Measurements from ENCODE around the gene VDR. TPM values are rescaled to one million over a fixed set of nuclear protein-coding genes. Genes with fewer than 3 reads are reported as not detected.
A peak's percentile ranks its signal among the peaks of the same experiment; 100 is the strongest.

Gene VDR
- polyA plus RNA-seq, 12 donors, result 0.17 to 4.4 (median 0.56) TPM; not detected in 1

DNA sequence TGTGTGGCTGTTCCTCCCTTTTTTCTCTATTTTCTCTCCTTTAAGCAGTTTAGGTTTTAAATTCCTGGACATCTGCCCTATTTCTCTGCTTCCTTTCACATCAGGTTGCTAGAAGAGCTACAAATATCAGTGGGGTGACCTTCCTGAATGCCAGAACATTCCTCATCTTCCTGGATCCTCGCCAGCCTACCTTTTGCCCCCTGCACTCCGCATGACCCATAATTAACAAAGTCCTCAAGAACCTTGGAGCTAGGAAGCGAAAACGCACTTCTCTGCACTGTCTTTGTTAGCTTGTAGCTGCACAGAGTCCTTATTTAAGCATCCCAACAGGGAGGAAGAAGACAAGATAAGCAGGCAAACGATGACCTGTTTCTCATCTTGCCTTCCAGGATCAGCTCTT is 30.5 kb downstream of the VDR start:
- no peak for DNase-seq

DNA sequence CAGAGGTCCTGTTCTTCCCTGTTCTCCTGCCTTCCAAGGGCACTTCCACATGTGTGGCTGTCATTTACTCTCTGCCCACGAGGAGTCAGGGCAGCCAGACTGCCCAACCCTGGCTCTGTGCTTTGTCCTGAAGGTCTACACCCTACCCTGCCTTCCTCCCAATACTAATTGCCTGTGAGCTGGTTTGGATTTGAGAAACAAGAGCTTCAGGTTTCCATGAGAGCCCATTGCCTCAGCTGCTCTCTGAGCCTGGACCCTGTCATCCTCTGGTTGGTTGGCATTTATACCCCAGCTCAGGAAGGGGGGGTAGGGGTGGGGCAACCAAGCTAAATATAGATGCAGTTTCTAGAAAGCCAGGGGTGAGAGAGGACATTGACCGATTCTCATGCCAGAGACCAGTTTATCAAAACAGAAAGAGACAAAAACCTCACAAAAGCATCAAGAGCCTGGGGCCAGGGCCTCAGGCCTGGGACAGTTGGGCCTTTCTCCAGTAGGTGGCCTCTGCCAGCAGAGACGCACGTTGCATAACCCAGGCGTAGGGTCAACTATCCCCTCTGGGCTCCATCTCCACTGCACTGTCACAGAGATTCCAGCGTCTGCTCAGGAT is 34.5 kb downstream of the VDR start:
- no peak for DNase-seq

DNA sequence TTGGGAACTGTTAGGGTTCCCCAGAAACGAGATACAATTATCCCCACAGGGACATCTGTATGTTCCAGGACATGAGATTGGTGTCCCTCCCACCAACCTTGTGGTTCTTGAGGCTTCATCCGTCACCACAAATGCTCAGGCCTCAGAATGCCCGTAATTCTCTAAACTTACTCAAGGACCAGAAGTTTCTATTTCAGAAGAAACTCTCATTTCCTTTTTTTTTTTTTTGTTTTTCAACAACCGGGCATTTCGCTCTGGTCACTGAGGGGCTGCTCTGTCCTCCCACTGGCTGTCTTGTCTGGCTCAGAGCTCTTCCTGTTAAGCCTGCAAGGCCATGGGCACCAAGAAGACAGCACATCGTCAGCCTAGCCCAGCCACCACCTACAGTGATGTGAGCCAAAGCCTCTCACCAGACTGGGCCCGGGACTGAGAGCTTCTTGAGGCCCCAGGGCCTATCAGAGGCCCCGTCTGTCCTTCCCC is 36.2 kb downstream of the VDR start:
- DNase-seq, result no peak

DNA sequence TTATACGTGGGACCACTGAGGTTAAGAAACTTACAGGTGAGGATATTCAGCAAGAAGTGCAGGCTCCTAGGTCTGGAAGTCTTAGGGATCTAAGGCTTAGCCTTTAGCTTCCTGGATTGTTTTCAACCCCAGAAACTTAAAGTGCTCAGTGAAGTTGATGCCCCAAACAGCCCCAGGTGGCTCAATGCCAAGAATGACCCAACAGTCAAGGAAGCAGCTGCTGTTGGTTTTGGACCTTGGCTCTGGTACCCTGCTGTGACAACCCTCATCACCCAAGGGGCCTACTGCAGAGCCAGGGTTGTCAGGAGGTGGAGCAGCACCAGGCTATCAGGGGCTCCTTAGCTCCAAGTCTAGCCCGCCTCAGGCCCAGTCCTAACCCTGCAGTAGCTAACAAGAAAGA is 36.8 kb downstream of the VDR start:
- no peak for DNase-seq

DNA sequence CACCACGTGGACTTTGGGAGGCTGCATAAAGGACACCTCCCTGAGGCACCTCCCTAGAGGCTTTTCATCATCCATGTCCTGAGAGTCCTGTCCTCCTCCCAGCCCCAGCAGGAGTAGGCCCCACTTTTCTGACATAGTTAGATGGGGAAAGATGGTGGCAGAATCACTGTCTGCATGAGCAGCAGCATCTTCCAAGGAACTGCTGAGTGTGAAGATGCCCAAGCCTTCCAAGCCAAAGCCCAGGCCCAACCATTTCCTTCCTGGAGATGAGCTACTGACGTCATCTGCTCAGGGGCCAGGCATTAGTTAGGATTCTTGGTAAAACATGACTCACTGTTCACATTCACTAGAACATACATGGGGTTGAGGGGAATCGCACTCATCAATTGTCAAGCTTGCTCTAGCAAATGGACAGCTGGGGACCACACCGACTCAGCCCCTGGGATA is 37.3 kb downstream of the VDR start:
- DNase-seq, result no peak

DNA sequence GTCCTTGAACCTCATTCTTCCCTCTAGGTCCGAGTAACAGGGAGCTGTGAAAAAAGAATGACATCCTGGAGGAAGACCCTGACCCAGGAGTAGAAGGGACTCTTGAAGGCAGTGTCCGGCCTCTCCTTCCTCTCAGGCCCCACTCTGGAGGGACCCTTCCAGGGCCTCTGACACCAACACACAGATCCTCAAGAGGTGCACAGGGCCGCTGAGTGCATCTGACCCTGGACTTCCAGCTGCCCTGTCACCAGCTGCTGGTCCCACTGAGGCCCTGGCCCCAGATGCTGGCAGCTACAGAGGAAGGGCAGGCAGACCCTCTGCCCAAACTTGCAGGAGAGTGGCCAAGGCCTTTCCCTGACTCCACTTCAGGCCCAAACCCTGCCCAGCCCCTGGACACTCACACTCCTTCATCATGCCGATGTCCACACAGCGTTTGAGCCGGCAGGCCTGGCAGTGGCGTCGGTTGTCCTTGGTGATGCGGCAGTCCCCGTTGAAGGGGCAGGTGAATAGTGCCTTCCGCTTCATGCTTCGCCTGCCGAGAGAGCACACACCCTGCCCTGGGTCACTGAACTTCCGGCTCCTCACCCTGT is 40.1 kb downstream of the VDR start:
- no peak for DNase-seq

DNA sequence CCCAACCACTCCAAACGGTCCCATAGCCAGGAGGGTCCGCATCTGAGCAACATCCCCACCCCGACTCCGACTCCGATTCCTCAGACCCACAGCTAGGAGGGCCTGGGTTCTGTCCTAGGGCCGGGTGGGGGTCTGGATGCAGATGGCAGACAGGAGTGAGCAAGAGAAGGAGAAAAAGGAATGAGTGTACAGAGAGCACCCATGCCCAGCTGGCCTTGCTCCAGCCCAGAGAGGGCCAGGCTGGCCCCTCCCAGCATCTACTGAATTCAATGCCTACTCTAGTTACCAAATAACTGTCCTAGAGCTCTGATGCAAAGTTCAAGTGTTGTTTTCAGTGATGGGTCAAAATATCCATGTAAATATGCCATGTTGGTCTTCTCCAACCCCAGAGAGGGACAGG is 40.8 kb downstream of the VDR start:
- no peak for DNase-seq

DNA sequence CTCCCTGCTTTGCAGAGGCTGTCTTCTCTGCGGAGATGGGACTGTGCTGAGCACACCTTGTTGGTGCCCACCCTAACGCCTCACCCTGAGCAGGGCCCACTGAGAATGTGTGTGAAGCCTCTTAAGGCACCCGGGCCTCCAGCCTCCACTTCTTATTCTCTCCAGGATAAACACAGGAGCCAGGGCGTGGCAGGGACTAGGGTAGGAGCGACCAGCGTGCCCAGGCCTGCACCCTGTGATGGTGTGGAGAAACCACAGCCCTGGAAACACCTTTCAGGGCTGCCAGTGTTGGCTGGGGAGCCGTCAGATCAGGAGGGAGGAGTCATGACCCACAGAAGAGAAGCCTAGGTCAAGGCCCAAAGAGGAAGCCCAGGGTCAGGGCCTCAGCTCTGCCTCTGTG is 41.3 kb downstream of the VDR start:
- DNase-seq, result no peak

DNA sequence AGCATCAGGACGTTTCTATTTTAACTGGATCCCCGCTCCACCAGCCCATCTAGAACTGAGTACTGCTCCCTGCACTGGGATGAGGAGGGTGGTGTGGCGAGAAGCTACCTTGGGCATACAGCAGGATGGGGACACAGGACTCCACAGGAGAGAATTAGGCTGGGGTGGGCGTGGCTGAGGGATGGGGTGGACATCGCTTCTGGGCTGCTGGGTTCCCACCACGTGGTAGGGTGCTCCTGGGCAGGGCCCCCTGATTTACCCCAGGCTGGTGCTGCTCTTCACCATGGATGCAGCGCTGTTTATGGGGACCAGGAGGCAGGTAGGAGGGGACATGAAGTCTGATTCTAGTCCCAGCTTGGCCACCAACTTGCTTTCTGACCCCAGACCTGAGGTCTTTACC is 41.9 kb downstream of the VDR start:
- no peak for DNase-seq

DNA sequence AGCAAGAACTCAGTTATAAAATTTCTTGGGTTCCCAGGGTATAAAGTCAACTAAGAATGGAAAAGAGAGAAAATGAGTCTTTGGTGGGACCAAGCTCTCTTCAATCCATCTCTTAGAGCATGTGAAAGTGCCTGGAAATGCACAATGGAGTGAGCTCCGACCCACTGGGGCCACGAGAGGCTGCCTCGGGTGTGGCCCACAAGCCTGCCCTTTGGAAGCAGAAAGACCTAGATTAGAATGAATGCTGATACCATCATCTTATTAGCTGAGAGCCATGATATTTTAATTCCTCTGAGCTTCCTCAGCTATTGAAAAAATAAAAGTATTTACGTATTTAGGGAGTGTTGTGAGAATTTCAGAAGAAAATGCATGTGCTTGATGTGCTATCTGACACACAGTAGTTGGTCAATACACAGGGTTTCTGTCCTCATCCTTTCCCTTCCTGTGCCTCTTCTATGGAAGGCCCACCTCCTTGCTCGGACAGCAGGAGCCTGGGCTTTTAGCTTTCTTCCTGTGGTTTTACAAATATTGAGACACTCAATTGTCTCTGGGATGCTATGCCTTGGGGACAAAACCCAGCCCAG is 42.5 kb downstream of the VDR start:
- no peak for DNase-seq

DNA sequence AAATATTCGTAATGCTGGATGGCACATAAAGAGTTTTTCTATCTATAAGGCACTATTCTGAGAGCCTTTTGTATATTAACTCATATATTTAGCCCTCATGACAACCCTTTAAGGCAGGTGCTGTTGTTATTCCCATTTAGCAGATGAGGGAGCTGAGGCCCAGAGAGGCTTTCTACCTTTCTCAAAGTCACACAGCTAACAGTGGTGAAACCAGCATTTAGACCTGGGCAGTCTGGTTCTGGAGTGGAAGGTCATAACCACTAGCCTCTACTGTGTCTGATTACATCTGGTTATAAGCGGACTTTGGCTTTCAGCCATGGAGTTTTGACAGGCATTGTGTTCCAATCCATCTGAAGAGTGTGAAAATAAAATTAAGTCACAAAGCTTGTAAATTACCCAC is 43.9 kb downstream of the VDR start:
- DNase-seq, result no peak

DNA sequence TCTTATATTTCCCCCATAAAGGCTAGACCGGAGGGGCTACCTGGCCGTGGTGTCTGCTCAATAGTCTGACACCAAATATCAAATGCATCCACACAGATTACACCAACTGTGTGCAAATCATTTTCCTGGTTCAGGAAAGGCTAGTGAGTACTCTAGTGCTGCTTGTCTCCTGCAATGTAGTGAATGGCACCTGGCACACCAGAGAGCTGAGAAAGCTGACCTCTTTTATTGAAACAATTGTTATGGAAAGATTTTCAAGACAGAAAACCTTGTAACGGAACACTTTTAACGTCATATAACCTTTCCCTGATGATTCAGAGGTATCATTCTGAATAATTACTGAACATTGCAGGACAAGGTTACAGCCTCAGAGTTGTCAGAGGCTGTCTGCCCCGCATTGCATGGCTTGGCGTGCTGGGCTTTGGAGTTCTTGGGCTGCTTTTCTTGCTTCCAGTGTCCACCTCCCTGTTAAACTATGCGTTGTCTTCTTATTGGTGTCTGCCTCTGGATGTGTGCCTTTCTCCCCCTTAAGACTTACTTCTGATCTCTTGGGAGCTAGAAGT is 44.4 kb downstream of the VDR start:
- no peak for DNase-seq

DNA sequence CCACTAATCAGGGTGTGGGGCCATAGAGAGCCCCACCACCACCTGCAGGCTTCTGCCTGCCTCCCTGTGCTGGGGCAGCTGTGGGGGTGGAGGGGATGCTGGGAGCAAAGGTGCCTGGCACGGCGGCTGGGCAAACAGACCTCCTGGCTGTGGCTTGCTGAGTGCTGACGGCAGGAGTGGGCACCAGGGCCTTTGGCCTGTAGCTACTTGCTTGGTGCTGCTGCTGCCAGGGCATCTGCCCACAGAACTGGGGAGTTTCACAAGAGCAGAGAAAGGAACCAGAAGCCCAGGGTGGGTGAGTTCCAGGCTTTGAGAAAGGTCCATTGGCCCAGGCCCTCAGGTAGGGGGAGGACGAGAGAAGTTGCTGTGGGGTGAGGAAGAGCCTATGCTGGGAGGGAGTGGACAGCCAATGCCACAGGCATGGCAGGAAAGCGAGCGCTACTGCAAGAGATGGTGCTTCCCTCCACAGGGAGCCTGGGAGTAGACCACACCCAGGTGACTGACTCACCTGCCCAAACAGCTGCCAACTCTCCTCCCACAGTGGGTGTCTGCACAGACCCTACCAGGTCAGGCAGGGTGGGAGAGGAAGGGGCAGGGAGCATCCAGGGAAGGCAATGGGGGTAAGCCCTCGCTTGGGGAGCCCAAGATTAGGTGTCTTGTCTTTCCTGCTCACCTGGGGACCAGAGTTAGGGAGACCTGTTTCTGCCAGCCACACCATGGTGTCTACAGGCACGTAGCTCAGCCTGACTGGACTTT is 46.1 kb downstream of the VDR start:
- DNase-seq, result no peak

DNA sequence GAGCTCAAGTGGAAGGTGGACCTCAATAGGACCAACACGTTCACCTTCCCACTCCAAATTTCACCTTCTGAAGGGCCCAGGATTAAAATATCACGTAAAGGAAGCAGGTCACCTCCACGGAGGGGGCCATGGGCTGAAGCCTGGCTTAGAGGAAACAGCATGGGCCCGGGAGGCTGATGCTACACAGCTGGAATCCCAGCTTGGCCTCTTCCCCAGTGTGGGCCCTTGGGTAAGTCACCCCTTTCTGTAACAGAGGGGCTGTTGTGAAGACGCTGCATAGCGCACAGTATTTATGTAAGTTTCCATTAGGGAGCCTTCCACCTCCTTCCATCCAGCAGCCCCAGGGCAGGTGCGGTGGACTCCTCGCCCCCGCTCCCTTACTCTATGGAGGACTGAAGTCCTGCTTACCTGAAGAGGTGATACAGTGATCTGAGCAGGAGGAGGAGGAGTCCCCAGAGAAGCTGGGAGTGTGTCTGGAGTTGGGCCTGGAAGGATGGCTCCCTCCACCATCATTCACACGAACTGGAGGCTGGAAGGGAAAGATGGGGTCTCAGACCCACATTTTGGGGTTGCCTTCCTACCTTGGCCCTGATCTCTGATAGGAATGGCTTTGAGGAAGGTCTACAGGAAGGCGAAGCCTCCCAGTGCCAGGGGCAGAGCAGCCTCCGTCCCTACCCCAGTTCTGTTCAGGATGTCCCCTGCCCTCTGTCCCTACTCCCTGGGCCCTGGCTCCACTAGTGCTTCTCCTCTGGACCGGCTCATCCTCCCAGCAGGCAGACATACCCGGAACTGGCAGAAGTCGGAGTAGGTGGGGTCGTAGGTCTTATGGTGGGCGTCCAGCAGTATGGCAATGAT is 47.8 kb downstream of the VDR start:
- DNase-seq, result no peak

DNA sequence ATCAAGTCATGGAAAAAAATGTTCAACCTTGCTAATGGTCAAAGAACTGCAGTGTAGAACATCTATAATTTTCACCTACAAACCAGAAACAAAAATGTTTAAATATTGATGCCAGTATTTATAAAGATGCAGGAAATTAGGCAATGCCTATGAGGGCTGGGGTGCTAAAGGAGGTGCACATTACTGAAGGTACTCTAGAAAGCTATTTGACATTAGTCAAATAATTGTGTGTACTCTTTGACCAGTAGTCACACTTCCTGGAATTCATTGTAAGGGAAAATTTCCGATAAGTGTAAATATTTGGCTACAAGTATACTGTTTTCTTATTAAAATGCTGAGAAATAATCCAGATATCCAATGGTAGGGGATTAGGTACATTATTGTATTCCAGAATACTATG is 48.7 kb downstream of the VDR start:
- DNase-seq, result no peak

DNA sequence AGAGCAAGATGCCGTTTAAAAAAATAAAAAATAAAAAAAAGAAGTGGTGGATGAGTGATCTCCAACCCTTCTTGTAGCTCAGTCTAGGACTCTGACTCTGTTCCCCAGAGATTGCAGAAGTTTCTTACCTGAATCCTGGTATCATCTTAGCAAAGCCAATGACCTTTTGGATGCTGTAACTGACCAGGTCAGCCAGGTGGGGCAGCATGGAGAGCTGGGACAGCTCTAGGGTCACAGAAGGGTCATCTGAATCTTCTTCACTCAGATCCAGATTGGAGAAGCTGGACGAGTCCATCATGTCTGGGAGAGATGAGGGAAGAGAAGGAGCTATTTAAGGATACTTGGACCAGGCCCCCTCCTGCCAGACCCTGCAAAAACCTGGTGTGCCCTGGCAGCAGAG is 49.3 kb downstream of the VDR start:
- no peak for DNase-seq

DNA sequence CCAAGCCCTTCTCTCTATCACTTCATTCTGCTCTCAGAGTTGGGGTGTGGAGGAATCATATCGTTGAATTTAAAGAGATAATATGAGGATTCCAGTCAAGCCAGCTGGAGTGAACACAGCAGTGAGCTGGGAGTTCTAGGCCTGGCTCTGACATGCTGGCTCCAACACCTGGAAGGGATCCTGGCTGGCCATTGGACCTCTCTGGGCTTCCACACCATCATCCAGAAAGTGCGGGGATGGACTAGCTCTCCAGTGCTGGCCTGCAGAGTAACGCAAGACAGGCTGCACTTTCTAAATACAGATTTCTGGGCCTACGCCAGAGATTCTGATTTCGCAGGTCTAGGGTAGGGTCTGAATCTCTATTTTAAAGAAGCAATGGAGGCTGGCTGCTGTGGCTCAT is 50.3 kb downstream of the VDR start:
- DNase-seq, result no peak

DNA sequence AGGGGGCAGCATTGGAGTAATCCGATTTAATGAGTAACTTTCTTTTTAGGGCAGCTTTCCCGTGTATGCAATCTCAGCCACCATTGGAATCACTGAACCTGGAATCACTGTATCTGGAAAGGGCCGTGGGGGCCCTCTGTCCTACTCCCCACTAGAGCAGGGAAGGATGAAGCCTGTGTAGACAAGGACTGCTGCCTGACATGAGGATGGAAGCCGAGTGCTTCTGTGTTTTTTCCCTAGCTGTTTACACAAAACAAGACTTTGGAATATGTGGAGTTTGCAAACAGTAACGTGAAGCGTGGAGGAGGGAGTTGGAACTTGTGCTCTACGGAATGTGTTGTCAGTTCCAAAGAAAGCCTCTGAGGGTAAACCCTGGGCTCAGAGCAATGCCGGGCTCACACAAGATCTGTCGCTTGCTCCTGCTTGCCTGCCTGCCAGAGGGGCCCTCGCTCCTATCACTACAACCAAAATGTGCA is 52.7 kb downstream of the VDR start:
- DNase-seq, result peak; percentile 49

DNA sequence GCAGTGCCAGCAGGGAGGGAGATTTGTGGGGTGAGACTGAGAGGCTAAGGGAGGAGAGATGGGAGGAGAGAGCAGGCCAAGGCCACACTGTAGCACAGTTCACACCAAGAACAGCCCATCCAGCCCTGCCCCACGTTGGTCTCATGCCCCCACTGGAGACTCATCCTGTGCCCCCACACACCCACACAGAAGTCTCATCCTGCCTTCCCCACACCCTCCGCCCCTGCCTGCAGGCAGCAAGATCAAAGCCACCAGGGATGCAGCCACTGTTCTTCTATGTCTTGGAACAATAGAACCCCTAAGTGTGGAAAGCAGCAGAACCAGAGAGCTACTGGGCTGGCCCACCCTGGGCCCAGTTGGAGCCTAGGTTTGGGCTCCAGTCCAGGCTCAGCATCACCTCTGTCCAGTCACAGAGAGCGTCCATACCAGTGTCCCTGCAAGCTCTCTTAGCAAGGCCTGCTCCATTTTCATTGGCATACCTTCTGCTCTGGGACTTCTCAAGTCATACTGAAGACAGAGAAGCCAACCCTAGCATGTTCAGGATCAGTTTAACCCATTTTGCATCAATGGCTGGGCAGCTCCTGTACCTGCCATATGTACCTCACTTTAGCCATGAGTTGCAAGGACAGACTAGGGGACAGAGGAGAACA is 53.4 kb downstream of the VDR start:
- DNase-seq, result no peak

DNA sequence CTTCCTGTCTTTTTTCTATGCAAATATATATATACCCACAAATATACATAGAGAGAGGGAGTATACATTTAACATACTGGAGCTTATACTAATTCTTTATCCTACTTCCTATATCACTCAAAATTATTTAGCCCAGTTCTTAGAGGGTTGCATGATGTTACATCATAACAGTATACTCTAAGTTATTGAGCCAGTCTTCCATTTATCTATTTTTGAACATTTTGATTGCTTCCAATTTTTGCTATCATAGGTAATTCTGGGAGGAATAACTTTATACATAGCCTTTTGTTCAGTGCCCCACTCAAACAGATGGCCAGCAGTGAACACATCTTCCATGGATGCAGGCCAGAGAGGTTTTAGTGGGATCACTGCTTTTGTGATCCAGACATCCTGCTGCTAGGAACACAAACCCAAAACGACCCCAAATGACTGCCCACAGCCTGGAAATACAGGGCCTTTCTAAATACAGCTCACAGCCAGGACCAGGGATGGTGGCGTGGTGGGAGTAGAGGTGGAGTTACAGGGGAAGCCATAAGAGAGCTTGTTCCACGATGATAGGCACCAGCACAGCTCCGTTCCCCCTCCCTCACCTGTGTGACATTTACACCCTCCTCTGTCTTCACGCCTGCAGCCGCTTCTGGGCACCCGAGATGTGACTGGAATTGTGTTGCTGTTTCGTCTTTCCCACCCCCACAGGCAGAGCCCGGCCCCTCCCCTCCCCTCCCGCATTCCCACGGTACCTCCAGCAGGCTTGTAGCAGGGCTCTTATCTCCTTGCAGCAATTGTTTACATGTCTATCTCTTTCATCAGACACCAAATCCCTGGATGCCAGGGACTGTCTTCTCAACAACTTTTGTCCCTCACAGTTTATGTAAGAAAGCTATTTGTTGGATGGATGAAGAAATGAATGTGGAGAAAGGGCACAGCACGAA is 54.4 kb downstream of the VDR start:
- no peak for DNase-seq
